ENCODE results near the gene FAM156B.
"Not testable (repeated sequence)": the region's sequence is repeated elsewhere in the genome, so short reads cannot be mapped to it uniquely, and the experiment has no call there.

FAM156B gene

GRCh38 chrX:52948265-52948664, 51.1 kb downstream of the FAM156B start:
- not testable (repeated sequence) for H3K79me2 ChIP-seq; H3K4me3 ChIP-seq (ENCODE audit: low read depth, low read length); H3K9ac ChIP-seq; H2AFZ ChIP-seq; H3K36me3 ChIP-seq (ENCODE audit: control insufficient read depth, insufficient read depth, low read length); H3K4me1 ChIP-seq; H3K4me2 ChIP-seq (ENCODE audit: low read length); H3K27me3 ChIP-seq (ENCODE audit: control insufficient read depth, insufficient read depth, low read length); H3K9me3 ChIP-seq (ENCODE audit: control insufficient read depth, low read length); H3K27ac ChIP-seq

GRCh38 chrX:52949325-52949724, 52.2 kb downstream of the FAM156B start:
- H3K27ac ChIP-seq; H2AFZ ChIP-seq; H3K9me3 ChIP-seq (ENCODE audit: control insufficient read depth, low read length); H3K4me1 ChIP-seq; H3K4me3 ChIP-seq (ENCODE audit: low read depth, low read length); H3K79me2 ChIP-seq; H3K27me3 ChIP-seq (ENCODE audit: control insufficient read depth, insufficient read depth, low read length); H3K4me2 ChIP-seq (ENCODE audit: low read length); H3K9ac ChIP-seq; H3K36me3 ChIP-seq (ENCODE audit: control insufficient read depth, insufficient read depth, low read length): not testable (repeated sequence)

GRCh38 chrX:52949884-52950283, 52.8 kb downstream of the FAM156B start:
- H3K4me3 ChIP-seq (ENCODE audit: low read depth, low read length); H3K4me1 ChIP-seq; H3K9ac ChIP-seq; H3K9me3 ChIP-seq (ENCODE audit: control insufficient read depth, low read length); H3K27ac ChIP-seq; H2AFZ ChIP-seq; H3K4me2 ChIP-seq (ENCODE audit: low read length); H3K27me3 ChIP-seq (ENCODE audit: control insufficient read depth, insufficient read depth, low read length); H3K36me3 ChIP-seq (ENCODE audit: control insufficient read depth, insufficient read depth, low read length); H3K79me2 ChIP-seq: not testable (repeated sequence)
